OCI-LY7 (cell line): ENCODE measurements around the gene TTL. TPM values are rescaled to one million over a fixed set of nuclear protein-coding genes. Genes with fewer than 3 reads are reported as not detected.

Experiments used
- BruUV-seq: library from RNA; stranded (reverse); fragments of 400-500 nt; replicated peaks from 2 replicates; lab custom pipeline; 2021; lab: Mats Ljungman, UMichigan
- CTCF ChIA-PET: fragments of 300-600 bp; sonication (Branson Sonifier 250); formaldehyde crosslinking; loops from one replicate; lab custom pipeline; 2022; ENCODE audit warnings: antibody characterized with exemption; ENCODE audit not compliant: unreplicated experiment; lab: Charles Lee
- POLR2A ChIA-PET: fragments of 300-600 bp; sonication (Branson Sonifier 250); formaldehyde crosslinking; loops from one replicate; lab custom pipeline; 2022; ENCODE audit warnings: antibody characterized with exemption; lab: Charles Lee
- DNase-seq: peaks from one replicate; pipeline ENCODE4 v3.0.0-alpha.2; 2015; ENCODE audit warnings: low spot score
- H2AFZ ChIP-seq: fragments of 200-600 bp; sonication (generic), shearing (Covaris generic); 2 replicates; pipeline ENCODE4 v1.6.1; 2014; ENCODE audit warnings: mild to moderate bottlenecking, antibody characterized with exemption, low read length, moderate library complexity
- H3K27ac ChIP-seq: fragments of 200-600 bp; sonication (generic); 2 replicates; pipeline ENCODE4 v1.5.1; 2014; ENCODE audit warnings: mixed run types, low read depth, mild to moderate bottlenecking, moderate library complexity, low read length, inconsistent platforms; ENCODE audit not compliant: poor library complexity, severe bottlenecking
- H3K36me3 ChIP-seq: fragments of 200-600 bp; sonication (generic); 2 replicates; pipeline ENCODE4 v1.6.1; 2014; ENCODE audit warnings: mild to moderate bottlenecking, antibody characterized with exemption, low read length, moderate library complexity, mixed read lengths; ENCODE audit not compliant: insufficient read depth
- H3K4me1 ChIP-seq: fragments of 200-600 bp; sonication (generic); 2 replicates; pipeline ENCODE4 v1.5.1; 2014; ENCODE audit warnings: mild to moderate bottlenecking, low read length; ENCODE audit not compliant: insufficient read depth, poor library complexity, severe bottlenecking
- H3K4me2 ChIP-seq: fragments of 200-600 bp; sonication (generic); 2 replicates; pipeline ENCODE4 v1.6.1; 2014; ENCODE audit warnings: mild to moderate bottlenecking, low read length
- H3K4me3 ChIP-seq: fragments of 200-600 bp; sonication (generic); 2 replicates; pipeline ENCODE4 v1.5.1; 2014; ENCODE audit warnings: mild to moderate bottlenecking, low read depth, low read length; ENCODE audit not compliant: poor library complexity, severe bottlenecking
- H3K79me2 ChIP-seq: fragments of 200-600 bp; sonication (generic); 2 replicates; pipeline ENCODE4 v1.6.1; 2016; ENCODE audit warnings: low read depth, mild to moderate bottlenecking, low read length, moderate library complexity, mixed read lengths; ENCODE audit not compliant: insufficient read depth
- H3K9me2 ChIP-seq: fragments of 200-600 bp; sonication (generic); 2 replicates; pipeline ENCODE4 v1.6.1; 2016; ENCODE audit warnings: mild to moderate bottlenecking, low read length, mixed read lengths; ENCODE audit not compliant: insufficient read depth
- H3K9me3 ChIP-seq: fragments of 200-600 bp; sonication (generic); 2 replicates; pipeline ENCODE4 v1.6.1; 2014; ENCODE audit warnings: mild to moderate bottlenecking, mixed run types, low read length, mixed read lengths
- H4K20me1 ChIP-seq: fragments of 200-600 bp; sonication (generic); 2 replicates; pipeline ENCODE4 v1.6.1; 2014; ENCODE audit warnings: mild to moderate bottlenecking, antibody characterized with exemption, low read length, moderate library complexity, mixed read lengths; ENCODE audit not compliant: insufficient read depth
- CTCF ChIP-seq: fragments of 200-600 bp; sonication (generic); conservative IDR thresholded peaks from 2 replicates; pipeline ENCODE4 v1.5.1; 2014; ENCODE audit warnings: mild to moderate bottlenecking, antibody characterized with exemption, low read length, moderate library complexity, mixed read lengths
- EZH2phosphoT487 ChIP-seq: fragments of 200-600 bp; sonication (generic); IDR thresholded peaks from 2 replicates; pipeline ENCODE4 v1.6.1; 2018; ENCODE audit warnings: low read depth, borderline replicate concordance, mild to moderate bottlenecking, mixed run types, antibody characterized with exemption, low read length, moderate library complexity, mixed read lengths
- intact Hi-C: fragments of 100-400 bp; cut with micrococcal nuclease; formaldehyde crosslinking; loops from one replicate; pipeline ENCODE4 v1.10.0; 2022; ENCODE audit not compliant: unreplicated experiment
- total RNA-seq, 2 experiments: library from RNA; depleted of rRNA in 1 of 2; stranded (reverse); fragments of >200 nt in 1 of 2; shearing (Covaris generic) in 1 of 2; gene quantifications; 2 replicates each; pipeline ENCODE4 v1.2.3, GENCODE V29; 2014 to 2022

TTL gene
- total RNA-seq, 2 experiments from 2014 or later, result 27.1 to 45.1 TPM

GRCh38 chr2:112572005-112572404 is 90.0 kb downstream of the TTL start:
- POLR2A ChIA-PET, result interaction anchor here (0.7 kb wide), 1 partner anchor 265 kb away, joined by 4 read pairs; no protein-coding TSS in a partner anchor
- CTCF ChIA-PET, result no interaction called here
- no peaks in the 10 kb centered on the region for H3K79me2 ChIP-seq

GRCh38 chr2:112577756-112578155 is 95.8 kb downstream of the TTL start:
- H3K9me3 ChIP-seq, result no peaks in the 10 kb centered on the region
- H3K79me2 ChIP-seq, result no peaks in the 10 kb centered on the region; the same call in 1 of the 2 replicates
- no TSS peak for BruUV-seq
- CTCF ChIA-PET, result no interaction called here
- H3K9me2 ChIP-seq, result no peaks in the 10 kb centered on the region
- H3K27ac ChIP-seq, result no peak overlapping the region
- peaks cover 57% of the 10 kb centered on the region for H3K36me3 ChIP-seq
- H2AFZ ChIP-seq, result no peak overlapping the region
- H3K4me2 ChIP-seq, result no peak overlapping the region
- peaks cover 5% of the 10 kb centered on the region for H3K4me1 ChIP-seq
- POLR2A ChIA-PET, result interaction anchor here (0.6 to 1.1 kb wide), 4 partner anchors 11 to 43 kb away, joined by 3 to 6 read pairs (median 4); no protein-coding TSS in a partner anchor
- no peak for TF ChIP-seq CTCF
- TF ChIP-seq EZH2phosphoT487, result no peak
- no peak for DNase-seq
- intact Hi-C loops, result no loop called here
- H4K20me1 ChIP-seq, result no peaks in the 10 kb centered on the region
- H3K4me3 ChIP-seq, result no peak overlapping the region

More at GRCh38 chr2:112572005-112572404, 90.0 kb downstream of the TTL start:
- Histone ChIP-seq H4K20me1 (no peaks in the 10 kb centered on the region), H3K4me2 (no peak overlapping the region), H3K4me3 (no peak overlapping the region), H3K9me2 (no peaks in the 10 kb centered on the region), H3K9me3 (no peaks in the 10 kb centered on the region), H3K4me1 (no peaks in the 10 kb centered on the region), H3K36me3 (peaks cover 99% of the 10 kb centered on the region), H3K27ac (no peak overlapping the region), H2AFZ (no peak overlapping the region)
- TF ChIP-seq EZH2phosphoT487 (no peak), CTCF (no peak)
- no TSS peak for BruUV-seq
- intact Hi-C loops, result no loop called here
- DNase-seq, result no peak

GRCh38 chr2:112579241-112579640 is 97.3 kb downstream of the TTL start:
- Histone ChIP-seq H3K9me3 (no peaks in the 10 kb centered on the region), H4K20me1 (no peaks in the 10 kb centered on the region), H3K4me1 (peaks cover 13% of the 10 kb centered on the region), H3K79me2 (no peaks in the 10 kb centered on the region; the same call in 1 of the 2 replicates), H3K27ac (no peak overlapping the region), H3K36me3 (peaks cover 43% of the 10 kb centered on the region), H3K4me3 (no peak overlapping the region), H3K4me2 (no peak overlapping the region), H2AFZ (no peak overlapping the region), H3K9me2 (no peaks in the 10 kb centered on the region)
- CTCF ChIA-PET, result no interaction called here
- POLR2A ChIA-PET, result no interaction called here
- no TSS peak for BruUV-seq
- no peak for DNase-seq
- intact Hi-C loops, result no loop called here
- TF ChIP-seq CTCF (no peak), EZH2phosphoT487 (no peak)
